ENCODE measurements around the gene GUF1. TPM values are rescaled to one million over a fixed set of nuclear protein-coding genes. Genes with fewer than 3 reads are reported as not detected.

The GUF1 gene
- total RNA-seq, 2 experiments from 2014 or later, result 24.0 to 34.7 TPM

- intact Hi-C loops (cut with micrococcal nuclease; ENCODE audit: unreplicated experiment), result no loop called here
- no peaks in the 10 kb centered on the region for H4K20me1 ChIP-seq (ENCODE audit: insufficient read depth, low read length)
- H3K79me2 ChIP-seq (ENCODE audit: insufficient read depth, low read depth, low read length), result peaks cover 19% of the 10 kb centered on the region; the same call in 1 of the 2 replicates
- CTCF ChIA-PET (ENCODE audit: unreplicated experiment), result no interaction called here
- no peak overlapping the region for H3K27ac ChIP-seq (ENCODE audit: low read depth, low read length, poor library complexity, severe bottlenecking)
- H2AFZ ChIP-seq (ENCODE audit: low read length), result no peak overlapping the region
- H3K9me2 ChIP-seq (ENCODE audit: insufficient read depth, low read length), result no peaks in the 10 kb centered on the region
- H3K4me1 ChIP-seq (ENCODE audit: insufficient read depth, low read length, poor library complexity, severe bottlenecking), result no peaks in the 10 kb centered on the region
- TF ChIP-seq EZH2phosphoT487 (IDR thresholded peaks at IDR 0.05; ENCODE audit: borderline replicate concordance, low read depth, low read length), result no peak
- TF ChIP-seq CTCF (conservative IDR thresholded peaks at IDR 0.05; ENCODE audit: low read length), result no peak
- no peak for DNase-seq (ENCODE audit: low spot score)
- H3K4me3 ChIP-seq (ENCODE audit: low read depth, low read length, poor library complexity, severe bottlenecking), result no peak overlapping the region
- no TSS peak for BruUV-seq (replicated peaks)
- no peak overlapping the region for H3K4me2 ChIP-seq (ENCODE audit: low read length)
- POLR2A ChIA-PET, result interaction anchor here (1.1 kb wide), 1 partner anchor 35 kb away, joined by 3 read pairs; the partner anchor contains the start of gene GUF1
- peaks cover 54% of the 10 kb centered on the region for H3K36me3 ChIP-seq (ENCODE audit: insufficient read depth, low read length)
- no peaks in the 10 kb centered on the region for H3K9me3 ChIP-seq (ENCODE audit: low read length)
Observed at GRCh38 chr4:44713125-44713524, 34.9 kb downstream of the GUF1 start.

GRCh38 chr4:44716597-44716996 is 38.4 kb downstream of the GUF1 start:
- H3K9me2 ChIP-seq (ENCODE audit: insufficient read depth, low read length), result no peaks in the 10 kb centered on the region
- no peak overlapping the region for H3K4me3 ChIP-seq (ENCODE audit: low read depth, low read length, poor library complexity, severe bottlenecking)
- no peak for TF ChIP-seq CTCF (conservative IDR thresholded peaks at IDR 0.05; ENCODE audit: low read length)
- TF ChIP-seq EZH2phosphoT487 (IDR thresholded peaks at IDR 0.05; ENCODE audit: borderline replicate concordance, low read depth, low read length), result no peak
- CTCF ChIA-PET (ENCODE audit: unreplicated experiment), result no interaction called here
- no TSS peak for BruUV-seq (replicated peaks)
- no peak for DNase-seq (ENCODE audit: low spot score)
- POLR2A ChIA-PET, result interaction anchor here (0.7 to 2.1 kb wide), 4 partner anchors 10 to 130 kb away, joined by 3 to 8 read pairs (median 4); partner anchors contain the start of genes GNPDA2 and GUF1
- no peak overlapping the region for H3K4me2 ChIP-seq (ENCODE audit: low read length)
- intact Hi-C loops (cut with micrococcal nuclease; ENCODE audit: unreplicated experiment), result no loop called here
- no peaks in the 10 kb centered on the region for H4K20me1 ChIP-seq (ENCODE audit: insufficient read depth, low read length)
- H3K79me2 ChIP-seq (ENCODE audit: insufficient read depth, low read depth, low read length), result peaks cover 51% of the 10 kb centered on the region; the same call in 1 of the 2 replicates
- H2AFZ ChIP-seq (ENCODE audit: low read length), result no peak overlapping the region
- peaks cover 41% of the 10 kb centered on the region; the same call in 1 of the 2 replicates for H3K36me3 ChIP-seq (ENCODE audit: insufficient read depth, low read length)
- no peaks in the 10 kb centered on the region for H3K9me3 ChIP-seq (ENCODE audit: low read length)
- no peak overlapping the region for H3K27ac ChIP-seq (ENCODE audit: low read depth, low read length, poor library complexity, severe bottlenecking)
- no peaks in the 10 kb centered on the region for H3K4me1 ChIP-seq (ENCODE audit: insufficient read depth, low read length, poor library complexity, severe bottlenecking)

GRCh38 chr4:44720371-44720770 is 42.2 kb downstream of the GUF1 start:
- intact Hi-C loops (cut with micrococcal nuclease; ENCODE audit: unreplicated experiment), result no loop called here
- TF ChIP-seq CTCF (conservative IDR thresholded peaks at IDR 0.05; ENCODE audit: low read length) (no peak), EZH2phosphoT487 (IDR thresholded peaks at IDR 0.05; ENCODE audit: borderline replicate concordance, low read depth, low read length) (no peak)
- Histone ChIP-seq H4K20me1 (ENCODE audit: insufficient read depth, low read length) (peaks cover 6% of the 10 kb centered on the region), H3K27ac (ENCODE audit: low read depth, low read length, poor library complexity, severe bottlenecking) (no peak overlapping the region), H3K9me3 (ENCODE audit: low read length) (no peaks in the 10 kb centered on the region), H3K4me2 (ENCODE audit: low read length) (no peak overlapping the region), H3K36me3 (ENCODE audit: insufficient read depth, low read length) (peaks cover 24% of the 10 kb centered on the region; the same call in 1 of the 2 replicates), H3K4me1 (ENCODE audit: insufficient read depth, low read length, poor library complexity, severe bottlenecking) (peaks cover 8% of the 10 kb centered on the region), H3K4me3 (ENCODE audit: low read depth, low read length, poor library complexity, severe bottlenecking) (no peak overlapping the region), H3K9me2 (ENCODE audit: insufficient read depth, low read length) (no peaks in the 10 kb centered on the region), H2AFZ (ENCODE audit: low read length) (no peak overlapping the region), H3K79me2 (ENCODE audit: insufficient read depth, low read depth, low read length) (peaks cover 87% of the 10 kb centered on the region)
- BruUV-seq (replicated peaks), result no TSS peak
- ChIA-PET CTCF (ENCODE audit: unreplicated experiment) (no interaction called here), POLR2A (no interaction called here)
- DNase-seq (ENCODE audit: low spot score), result no peak

All from OCI-LY7 (cell line).